ENCODE data around the gene SLC5A5.
"Not testable (repeated sequence)": the region's sequence is repeated elsewhere in the genome, so short reads cannot be mapped to it uniquely, and the experiment has no call there.

Gene SLC5A5

DNA sequence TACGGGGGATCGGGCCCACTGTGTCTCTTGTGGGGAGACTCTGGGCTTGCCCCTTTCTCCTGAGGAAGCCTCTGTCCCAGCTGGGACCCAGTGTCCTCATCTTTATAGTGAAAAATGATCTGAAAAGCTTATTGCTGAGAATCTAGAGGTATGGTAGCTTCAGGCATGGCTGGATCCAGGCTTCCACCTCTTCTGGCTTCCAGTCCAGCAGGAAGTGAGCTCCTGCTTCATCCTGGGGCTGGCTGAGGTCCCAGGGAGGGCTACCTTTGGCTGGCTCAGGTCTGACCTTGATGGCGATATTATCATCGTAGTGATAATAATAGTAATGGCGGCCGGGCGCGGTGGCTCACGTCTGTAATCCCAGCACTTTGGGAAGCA lies 3.0 kb downstream of the SLC5A5 start:
- no peaks in the 10 kb centered on the region for H3K27me3 Mint-ChIP-seq (ENCODE audit: low read depth)
- H3K4me3 Mint-ChIP-seq: peak overlapping the region; percentile 63

DNA sequence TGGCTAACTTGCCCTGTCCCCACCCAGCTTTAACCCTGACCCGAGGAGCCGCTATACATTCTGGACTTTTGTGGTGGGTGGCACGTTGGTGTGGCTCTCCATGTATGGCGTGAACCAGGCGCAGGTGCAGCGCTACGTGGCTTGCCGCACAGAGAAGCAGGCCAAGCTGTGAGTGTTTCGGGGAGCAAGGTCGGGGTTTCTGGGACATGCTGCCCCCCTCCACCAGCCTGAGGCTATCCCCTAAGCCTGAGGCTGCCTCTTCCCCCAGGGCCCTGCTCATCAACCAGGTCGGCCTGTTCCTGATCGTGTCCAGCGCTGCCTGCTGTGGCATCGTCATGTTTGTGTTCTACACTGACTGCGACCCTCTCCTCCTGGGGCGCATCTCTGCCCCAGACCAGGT lies 6.0 kb downstream of the SLC5A5 start:
- no peaks in the 10 kb centered on the region for H3K4me1 Mint-ChIP-seq (ENCODE audit: low read depth)
- no peak overlapping the region for H3K27ac Mint-ChIP-seq
- no peaks in the 10 kb centered on the region for H3K27me3 Mint-ChIP-seq (ENCODE audit: low read depth)
- H3K36me3 Mint-ChIP-seq (ENCODE audit: low read depth): no peaks in the 10 kb centered on the region
- no peaks in the 10 kb centered on the region for H3K9me3 Mint-ChIP-seq
- no peak overlapping the region for H3K4me3 Mint-ChIP-seq

More for the DNA sequence above, 3.0 kb downstream of the SLC5A5 start:
- no peaks in the 10 kb centered on the region for H3K9me3 Mint-ChIP-seq
- no peaks in the 10 kb centered on the region for H3K36me3 Mint-ChIP-seq (ENCODE audit: low read depth)
- peaks cover 5% of the 10 kb centered on the region for H3K4me1 Mint-ChIP-seq (ENCODE audit: low read depth)
- no peak overlapping the region for H3K27ac Mint-ChIP-seq

GRCh38 chr19:17879466-17879865 lies 7.7 kb downstream of the SLC5A5 start:
- H3K4me1 Mint-ChIP-seq (ENCODE audit: low read depth): no peaks in the 10 kb centered on the region
- no peaks in the 10 kb centered on the region for H3K9me3 Mint-ChIP-seq
- H3K27ac Mint-ChIP-seq: no peak overlapping the region

DNA sequence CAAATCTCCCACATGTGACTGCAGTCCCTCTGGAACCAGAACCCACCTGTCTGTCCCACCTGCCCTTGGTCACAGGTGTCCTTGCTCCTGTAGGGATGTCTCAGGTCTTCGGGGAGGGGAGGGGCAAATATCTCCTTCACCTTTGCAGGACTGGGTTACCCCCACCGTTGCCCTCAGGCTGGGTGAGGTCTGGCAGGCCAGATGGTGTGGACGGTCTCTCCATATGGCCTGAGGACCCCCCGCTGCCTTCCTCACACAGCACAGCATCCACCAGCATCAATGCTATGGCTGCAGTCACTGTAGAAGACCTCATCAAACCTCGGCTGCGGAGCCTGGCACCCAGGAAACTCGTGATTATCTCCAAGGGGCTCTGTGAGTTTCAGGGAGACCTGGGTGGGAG lies 10.0 kb downstream of the SLC5A5 start:
- no peak overlapping the region for H3K4me3 Mint-ChIP-seq
- H3K27me3 Mint-ChIP-seq (ENCODE audit: low read depth): no peaks in the 10 kb centered on the region
- no peaks in the 10 kb centered on the region for H3K36me3 Mint-ChIP-seq (ENCODE audit: low read depth)
- no peaks in the 10 kb centered on the region for H3K9me3 Mint-ChIP-seq
- H3K4me1 Mint-ChIP-seq (ENCODE audit: low read depth): no peaks in the 10 kb centered on the region
- H3K27ac Mint-ChIP-seq: no peak overlapping the region

More at GRCh38 chr19:17879466-17879865, 7.7 kb downstream of the SLC5A5 start:
- Mint-ChIP-seq H3K4me3 (no peak overlapping the region), H3K27me3 (ENCODE audit: low read depth) (no peaks in the 10 kb centered on the region), H3K36me3 (ENCODE audit: low read depth) (no peaks in the 10 kb centered on the region)

DNA sequence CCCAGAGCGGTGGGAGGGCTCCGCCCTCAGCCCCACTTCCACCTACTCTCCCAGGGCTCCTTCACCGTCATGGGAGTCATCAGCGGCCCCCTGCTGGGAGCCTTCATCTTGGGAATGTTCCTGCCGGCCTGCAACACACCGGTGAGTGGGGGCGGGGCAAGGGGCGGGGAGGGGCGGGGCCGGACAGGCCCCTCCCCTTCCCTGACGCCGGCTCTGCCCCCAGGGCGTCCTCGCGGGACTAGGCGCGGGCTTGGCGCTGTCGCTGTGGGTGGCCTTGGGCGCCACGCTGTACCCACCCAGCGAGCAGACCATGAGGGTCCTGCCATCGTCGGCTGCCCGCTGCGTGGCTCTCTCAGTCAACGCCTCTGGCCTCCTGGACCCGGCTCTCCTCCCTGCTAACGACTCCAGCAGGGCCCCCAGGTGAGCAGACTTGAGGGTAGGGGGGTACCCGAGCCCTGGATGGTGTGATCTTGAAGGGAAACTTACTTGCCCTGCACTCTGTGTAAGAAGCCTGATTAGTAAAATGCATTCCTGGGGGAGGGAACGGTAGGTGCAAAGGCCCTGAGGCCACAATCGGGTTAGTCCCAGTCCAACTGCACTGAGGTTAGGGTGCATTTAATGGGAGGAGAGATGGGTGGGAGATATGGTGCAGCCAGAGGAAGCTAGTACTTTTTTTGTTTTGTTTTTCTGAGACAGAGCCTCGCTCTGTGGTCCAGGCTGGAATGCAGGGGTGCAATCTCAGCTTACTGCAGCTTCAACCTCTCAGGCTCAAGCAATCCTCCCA lies 12.1 kb downstream of the SLC5A5 start:
- Mint-ChIP-seq H3K27me3 (ENCODE audit: low read depth) (no peaks in the 10 kb centered on the region), H3K4me3 (no peak overlapping the region), H3K36me3 (ENCODE audit: low read depth) (no peaks in the 10 kb centered on the region), H3K9me3 (no peaks in the 10 kb centered on the region), H3K4me1 (ENCODE audit: low read depth) (no peaks in the 10 kb centered on the region), H3K27ac (no peak overlapping the region)

- Mint-ChIP-seq H3K9me3 (no peaks in the 10 kb centered on the region), H3K27me3 (ENCODE audit: low read depth) (no peaks in the 10 kb centered on the region), H3K4me1 (ENCODE audit: low read depth) (no peaks in the 10 kb centered on the region), H3K4me3 (no peak overlapping the region), H3K36me3 (ENCODE audit: low read depth) (no peaks in the 10 kb centered on the region), H3K27ac (no peak overlapping the region)
These were observed 14.8 kb downstream of the SLC5A5 start for GRCh38 chr19:17886515-17886914.

DNA sequence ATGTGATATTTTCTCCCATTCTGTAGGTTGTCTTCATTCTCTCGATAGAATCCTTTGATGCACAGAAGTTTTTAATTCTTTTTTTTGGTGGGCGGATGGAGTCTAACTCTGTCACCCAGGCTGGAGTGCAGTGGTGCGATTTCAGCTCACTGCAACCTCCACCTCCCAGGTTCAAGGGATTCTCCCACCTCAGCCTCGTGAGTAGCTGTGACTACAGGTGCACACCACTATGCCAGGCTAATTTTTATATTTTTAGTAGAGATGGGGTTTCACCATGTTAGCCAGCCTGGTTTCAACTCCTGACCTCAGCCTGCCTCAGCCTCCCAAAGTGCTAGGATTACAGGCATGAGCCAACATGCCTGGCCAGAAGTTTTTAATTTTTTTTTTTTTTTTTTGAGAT lies 15.5 kb downstream of the SLC5A5 start:
- H3K36me3 Mint-ChIP-seq (ENCODE audit: low read depth); H3K27ac Mint-ChIP-seq; H3K4me1 Mint-ChIP-seq (ENCODE audit: low read depth); H3K27me3 Mint-ChIP-seq (ENCODE audit: low read depth); H3K4me3 Mint-ChIP-seq; H3K9me3 Mint-ChIP-seq: not testable (repeated sequence)

GRCh38 chr19:17888260-17888659 lies 16.5 kb downstream of the SLC5A5 start:
- H3K4me1 Mint-ChIP-seq (ENCODE audit: low read depth): no peaks in the 10 kb centered on the region
- H3K4me3 Mint-ChIP-seq: no peak overlapping the region
- H3K36me3 Mint-ChIP-seq (ENCODE audit: low read depth): no peaks in the 10 kb centered on the region
- no peaks in the 10 kb centered on the region for H3K9me3 Mint-ChIP-seq
- no peak overlapping the region for H3K27ac Mint-ChIP-seq
- no peaks in the 10 kb centered on the region for H3K27me3 Mint-ChIP-seq (ENCODE audit: low read depth)

- H3K36me3 Mint-ChIP-seq (ENCODE audit: low read depth): no peaks in the 10 kb centered on the region
- no peaks in the 10 kb centered on the region for H3K4me1 Mint-ChIP-seq (ENCODE audit: low read depth)
- no peaks in the 10 kb centered on the region for H3K27me3 Mint-ChIP-seq (ENCODE audit: low read depth)
- H3K4me3 Mint-ChIP-seq: no peak overlapping the region
- no peak overlapping the region for H3K27ac Mint-ChIP-seq
- H3K9me3 Mint-ChIP-seq: no peaks in the 10 kb centered on the region
These were observed 18.0 kb downstream of the SLC5A5 start for GRCh38 chr19:17889609-17890214.

DNA sequence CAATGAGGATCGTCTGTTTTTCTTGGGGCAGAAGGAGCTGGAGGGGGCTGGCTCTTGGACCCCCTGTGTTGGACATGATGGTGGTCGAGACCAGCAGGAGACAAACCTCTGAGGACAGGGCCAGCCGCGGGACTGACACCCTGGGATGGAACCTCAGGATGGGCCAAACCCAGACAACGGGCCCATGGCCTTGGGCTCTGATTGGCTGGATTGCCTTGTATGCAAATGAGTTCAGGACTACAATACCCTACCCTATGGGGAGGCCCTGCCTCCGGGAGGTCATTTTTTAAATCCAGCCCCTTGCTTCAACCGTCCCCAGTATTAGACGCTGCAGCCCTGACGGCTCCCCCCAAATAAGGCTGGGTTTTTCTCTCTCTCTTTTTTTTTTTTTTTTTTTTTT lies 22.0 kb downstream of the SLC5A5 start:
- no peaks in the 10 kb centered on the region for H3K36me3 Mint-ChIP-seq (ENCODE audit: low read depth)
- no peak overlapping the region for H3K4me3 Mint-ChIP-seq
- H3K9me3 Mint-ChIP-seq: no peaks in the 10 kb centered on the region
- no peak overlapping the region for H3K27ac Mint-ChIP-seq
- H3K27me3 Mint-ChIP-seq (ENCODE audit: low read depth): no peaks in the 10 kb centered on the region
- no peaks in the 10 kb centered on the region for H3K4me1 Mint-ChIP-seq (ENCODE audit: low read depth)

DNA sequence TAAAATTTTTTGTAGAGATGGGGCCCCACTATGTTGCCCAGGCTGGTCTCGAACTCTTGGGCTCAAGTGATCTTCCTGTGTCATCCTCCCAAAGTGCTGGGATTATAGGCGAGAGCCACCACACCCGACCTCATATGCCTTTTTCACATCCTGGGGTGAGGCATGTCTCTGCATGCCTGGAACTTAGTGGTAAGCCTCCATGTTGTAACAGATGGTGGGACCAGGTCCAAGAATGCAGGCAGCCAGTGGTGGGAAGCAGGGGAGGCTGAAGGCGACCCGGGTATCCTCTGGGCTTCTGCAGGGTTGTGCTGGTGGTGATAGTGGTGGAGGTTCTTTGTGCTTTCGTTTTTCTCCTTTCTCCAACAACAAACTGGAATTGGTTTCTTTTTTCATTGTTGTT lies 31.0 kb downstream of the SLC5A5 start:
- no peaks in the 10 kb centered on the region for H3K36me3 Mint-ChIP-seq (ENCODE audit: low read depth)
- peaks cover 10% of the 10 kb centered on the region for H3K27me3 Mint-ChIP-seq (ENCODE audit: low read depth)
- H3K27ac Mint-ChIP-seq: no peak overlapping the region
- H3K9me3 Mint-ChIP-seq: no peaks in the 10 kb centered on the region
- H3K4me3 Mint-ChIP-seq: no peak overlapping the region
- no peaks in the 10 kb centered on the region for H3K4me1 Mint-ChIP-seq (ENCODE audit: low read depth)

DNA sequence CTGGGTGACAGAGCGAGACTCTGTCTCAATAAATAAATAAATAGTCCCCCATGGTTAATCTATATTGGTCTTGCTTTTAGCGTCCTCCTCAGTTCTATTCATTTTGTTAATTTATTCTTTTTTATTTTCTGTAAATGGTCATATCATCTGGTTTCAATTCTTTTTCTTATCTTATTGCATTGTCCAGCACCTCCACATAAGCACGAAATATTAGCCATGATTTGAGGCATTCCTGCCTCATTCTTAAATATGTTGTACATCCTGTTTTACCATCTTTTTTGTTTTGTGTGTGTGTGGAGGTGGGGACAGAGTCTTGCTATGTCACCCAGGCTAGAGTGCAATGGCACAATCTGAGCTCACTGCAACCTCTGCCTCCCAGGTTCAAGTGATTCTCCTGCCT lies 36.5 kb downstream of the SLC5A5 start:
- H3K4me1 Mint-ChIP-seq (ENCODE audit: low read depth): no peaks in the 10 kb centered on the region
- no peaks in the 10 kb centered on the region for H3K27me3 Mint-ChIP-seq (ENCODE audit: low read depth)
- H3K27ac Mint-ChIP-seq: no peak overlapping the region
- no peaks in the 10 kb centered on the region for H3K36me3 Mint-ChIP-seq (ENCODE audit: low read depth)
- H3K4me3 Mint-ChIP-seq: no peak overlapping the region
- peaks cover 8% of the 10 kb centered on the region for H3K9me3 Mint-ChIP-seq

DNA sequence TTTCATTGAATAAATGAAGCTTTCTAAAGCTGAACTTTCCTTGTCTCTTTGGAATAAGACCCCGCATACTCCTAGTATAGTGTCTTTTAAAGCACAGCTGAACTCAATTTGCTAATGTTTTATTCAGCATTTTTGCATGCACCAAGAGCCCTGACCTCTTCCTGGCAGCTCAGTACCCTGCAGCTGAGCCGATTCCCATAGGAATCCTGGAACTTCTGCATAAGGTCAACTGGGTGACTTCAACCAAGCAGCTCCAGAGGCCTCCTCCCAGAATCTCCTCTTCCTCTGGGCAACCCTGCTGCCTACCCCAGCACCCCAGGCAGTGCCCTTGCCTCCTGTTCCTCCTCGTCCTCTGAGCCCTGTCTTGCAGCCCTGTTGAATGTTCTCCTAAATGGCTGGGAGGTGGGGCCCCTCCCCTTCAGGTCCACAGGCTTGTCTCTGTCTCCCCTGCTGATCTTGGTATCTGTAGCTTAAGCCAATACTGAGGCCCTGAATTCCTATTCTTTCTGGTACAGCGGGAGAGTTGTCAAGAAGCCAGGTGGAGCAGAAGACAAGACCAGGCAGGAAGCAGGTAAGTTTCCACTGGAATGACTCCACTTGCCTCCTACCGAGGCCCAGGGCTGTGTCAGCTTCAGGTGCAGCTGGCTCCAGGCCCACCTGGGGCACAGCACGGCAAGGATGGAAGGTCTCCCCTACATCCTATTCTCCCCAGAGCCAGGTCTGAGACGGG lies 37.4 kb downstream of the SLC5A5 start:
- H3K36me3 Mint-ChIP-seq (ENCODE audit: low read depth): no peaks in the 10 kb centered on the region
- H3K27ac Mint-ChIP-seq: no peak overlapping the region
- no peaks in the 10 kb centered on the region for H3K4me1 Mint-ChIP-seq (ENCODE audit: low read depth)
- peaks cover 16% of the 10 kb centered on the region for H3K9me3 Mint-ChIP-seq
- H3K4me3 Mint-ChIP-seq: no peak overlapping the region
- no peaks in the 10 kb centered on the region for H3K27me3 Mint-ChIP-seq (ENCODE audit: low read depth)

DNA sequence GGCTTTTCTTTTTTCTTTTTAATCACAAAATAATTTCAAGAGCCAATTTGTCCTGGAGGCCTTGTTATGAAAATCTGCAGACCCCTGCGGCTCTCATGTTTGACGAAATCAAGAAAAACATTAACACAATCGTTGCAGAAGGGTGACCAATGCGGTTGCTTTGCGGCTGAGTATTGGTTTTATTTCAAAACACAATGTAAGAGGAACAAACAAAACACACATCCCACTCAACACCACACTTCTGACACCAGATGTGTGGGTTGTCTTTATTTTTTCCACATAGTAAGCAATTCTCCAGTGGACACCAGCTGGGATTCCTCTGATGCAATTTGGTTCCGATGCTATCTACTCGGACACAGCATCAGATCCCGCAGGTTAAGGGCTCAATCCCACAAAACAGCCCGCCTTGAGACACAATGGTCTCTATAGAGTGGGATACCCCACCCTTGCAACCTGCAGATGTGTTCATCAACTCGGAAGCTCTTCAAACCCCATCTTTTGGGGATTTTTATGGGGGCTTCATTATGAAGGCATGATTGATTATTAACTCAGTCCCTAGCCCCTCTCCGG lies 39.1 kb downstream of the SLC5A5 start:
- Mint-ChIP-seq H3K36me3 (ENCODE audit: low read depth) (no peaks in the 10 kb centered on the region), H3K4me1 (ENCODE audit: low read depth) (no peaks in the 10 kb centered on the region), H3K4me3 (no peak overlapping the region), H3K27me3 (ENCODE audit: low read depth) (no peaks in the 10 kb centered on the region), H3K9me3 (peaks cover 16% of the 10 kb centered on the region), H3K27ac (no peak overlapping the region)
